Brain pericyte (primary cell): ENCODE results near the gene DDX46.
"Not testable (repeated sequence)": the region's sequence is repeated elsewhere in the genome, so short reads cannot be mapped to it uniquely, and the experiment has no call there.

ENCODE experiments used
- DNase-seq: peaks from one replicate; pipeline ENCODE4 v3.0.0-alpha.2; 2012; ENCODE audit warnings: low read depth, low spot score

DDX46 gene, protein sequence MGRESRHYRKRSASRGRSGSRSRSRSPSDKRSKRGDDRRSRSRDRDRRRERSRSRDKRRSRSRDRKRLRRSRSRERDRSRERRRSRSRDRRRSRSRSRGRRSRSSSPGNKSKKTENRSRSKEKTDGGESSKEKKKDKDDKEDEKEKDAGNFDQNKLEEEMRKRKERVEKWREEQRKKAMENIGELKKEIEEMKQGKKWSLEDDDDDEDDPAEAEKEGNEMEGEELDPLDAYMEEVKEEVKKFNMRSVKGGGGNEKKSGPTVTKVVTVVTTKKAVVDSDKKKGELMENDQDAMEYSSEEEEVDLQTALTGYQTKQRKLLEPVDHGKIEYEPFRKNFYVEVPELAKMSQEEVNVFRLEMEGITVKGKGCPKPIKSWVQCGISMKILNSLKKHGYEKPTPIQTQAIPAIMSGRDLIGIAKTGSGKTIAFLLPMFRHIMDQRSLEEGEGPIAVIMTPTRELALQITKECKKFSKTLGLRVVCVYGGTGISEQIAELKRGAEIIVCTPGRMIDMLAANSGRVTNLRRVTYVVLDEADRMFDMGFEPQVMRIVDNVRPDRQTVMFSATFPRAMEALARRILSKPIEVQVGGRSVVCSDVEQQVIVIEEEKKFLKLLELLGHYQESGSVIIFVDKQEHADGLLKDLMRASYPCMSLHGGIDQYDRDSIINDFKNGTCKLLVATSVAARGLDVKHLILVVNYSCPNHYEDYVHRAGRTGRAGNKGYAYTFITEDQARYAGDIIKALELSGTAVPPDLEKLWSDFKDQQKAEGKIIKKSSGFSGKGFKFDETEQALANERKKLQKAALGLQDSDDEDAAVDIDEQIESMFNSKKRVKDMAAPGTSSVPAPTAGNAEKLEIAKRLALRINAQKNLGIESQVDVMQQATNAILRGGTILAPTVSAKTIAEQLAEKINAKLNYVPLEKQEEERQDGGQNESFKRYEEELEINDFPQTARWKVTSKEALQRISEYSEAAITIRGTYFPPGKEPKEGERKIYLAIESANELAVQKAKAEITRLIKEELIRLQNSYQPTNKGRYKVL

DNA sequence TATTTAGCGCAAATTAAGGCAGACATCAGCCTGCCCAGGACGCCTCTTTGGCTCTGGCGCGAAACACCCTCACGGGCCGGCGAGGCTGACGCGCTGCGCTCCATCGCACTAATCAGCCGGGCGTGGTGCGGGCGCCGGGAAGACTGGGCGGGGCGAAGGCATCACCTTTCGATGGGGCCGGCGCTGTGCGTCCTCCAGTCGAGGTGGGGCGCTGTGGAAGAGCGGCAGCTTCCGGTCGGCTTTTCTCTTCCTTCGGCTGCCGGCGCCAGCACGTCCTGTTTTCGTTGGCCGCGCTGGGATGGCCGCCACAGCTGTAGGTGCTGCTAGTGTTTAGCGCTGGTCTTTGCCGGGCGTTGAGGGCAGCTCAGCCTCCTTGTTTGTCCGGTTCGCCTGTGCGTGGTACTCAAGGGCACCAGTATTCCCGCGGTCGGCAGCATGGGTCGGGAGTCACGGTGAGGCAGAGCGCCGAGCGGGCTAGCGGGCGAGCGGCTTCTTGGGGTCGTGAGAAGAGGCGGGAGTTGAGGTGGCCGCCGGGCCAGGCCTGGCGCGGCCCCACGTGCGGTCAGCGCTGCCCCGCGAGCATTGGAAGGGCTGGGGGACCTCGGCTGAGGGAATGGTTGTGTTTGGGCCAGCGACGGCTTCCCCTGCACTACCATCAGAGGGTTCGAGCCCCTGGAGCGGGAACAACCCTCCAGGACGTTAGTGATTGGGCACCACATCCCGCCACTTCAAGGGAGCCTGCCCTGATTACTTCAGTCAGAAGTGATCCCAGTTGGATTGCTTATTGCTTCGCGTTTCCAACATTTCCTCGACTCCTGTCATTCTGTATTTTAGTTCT is at the start of gene DDX46:
Gene DDX46, plus strand, starts transcription at position 276 of the 838 bp plus-strand sequence. Its CDS starts 160 bp downstream, at position 436.
- DNase-seq = peak; percentile 65

GRCh38 chr5:134714120-134714519 is 44.5 kb upstream of the DDX46 start:
- DNase-seq = no peak

GRCh38 chr5:134714541-134714940 is 44.0 kb upstream of the DDX46 start:
- DNase-seq = no peak

DNA sequence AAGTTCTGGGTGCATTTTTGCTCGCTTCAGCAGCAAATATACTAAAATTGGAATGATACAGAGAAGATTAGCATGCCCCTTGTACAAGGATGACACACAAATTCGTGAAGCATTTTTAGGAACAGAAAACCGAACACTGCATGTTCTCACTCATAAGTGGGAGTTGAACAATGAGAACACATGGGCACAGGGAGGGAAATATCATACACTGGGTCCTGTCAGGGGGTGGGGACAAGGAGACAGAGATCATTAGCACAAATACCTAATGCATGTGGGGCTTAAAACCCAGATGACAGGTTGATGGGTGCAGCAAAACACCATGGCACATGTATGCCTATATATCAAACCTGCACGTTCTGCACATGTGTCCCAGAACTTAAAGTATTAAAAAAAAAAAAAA is 43.1 kb upstream of the DDX46 start:
- not testable (repeated sequence) for DNase-seq

DNA sequence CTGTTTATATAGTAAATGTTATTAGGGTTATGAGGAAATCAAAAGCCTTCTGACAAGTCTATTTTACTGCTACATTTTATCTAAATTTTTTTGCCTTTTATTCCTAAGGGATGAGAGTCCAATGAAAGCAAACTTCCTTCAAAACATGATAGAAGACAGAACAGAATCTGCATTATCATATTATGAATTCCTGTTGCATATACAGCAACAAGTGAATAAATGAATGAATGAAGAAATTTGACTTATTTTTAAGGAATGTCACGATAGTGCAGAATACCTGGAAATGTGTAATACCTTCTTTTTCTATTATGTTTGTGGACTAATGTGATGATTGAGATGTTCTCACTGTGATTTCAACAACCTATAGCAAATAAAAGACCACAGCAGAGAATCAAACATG is 33.7 kb upstream of the DDX46 start:
- DNase-seq = no peak

DNA sequence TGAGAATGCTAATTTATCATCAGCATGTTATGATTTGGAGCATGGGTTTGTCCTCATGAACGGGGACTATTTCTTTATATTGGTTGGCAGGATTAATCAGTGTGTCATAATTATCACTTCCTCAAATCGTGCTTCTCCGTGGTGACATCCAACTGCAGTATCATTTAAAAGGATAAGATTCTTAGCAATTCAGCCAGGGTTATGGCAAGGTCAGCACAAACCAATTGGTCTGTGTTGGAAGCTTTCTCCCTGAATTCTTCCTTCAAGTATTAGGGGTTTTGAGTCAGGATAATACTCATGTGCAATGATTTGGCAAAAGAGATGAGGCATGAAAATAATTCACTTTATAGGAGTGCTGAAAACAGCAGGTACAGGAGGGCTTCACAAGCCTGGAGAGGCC is 25.8 kb upstream of the DDX46 start:
- DNase-seq = no peak

DNA sequence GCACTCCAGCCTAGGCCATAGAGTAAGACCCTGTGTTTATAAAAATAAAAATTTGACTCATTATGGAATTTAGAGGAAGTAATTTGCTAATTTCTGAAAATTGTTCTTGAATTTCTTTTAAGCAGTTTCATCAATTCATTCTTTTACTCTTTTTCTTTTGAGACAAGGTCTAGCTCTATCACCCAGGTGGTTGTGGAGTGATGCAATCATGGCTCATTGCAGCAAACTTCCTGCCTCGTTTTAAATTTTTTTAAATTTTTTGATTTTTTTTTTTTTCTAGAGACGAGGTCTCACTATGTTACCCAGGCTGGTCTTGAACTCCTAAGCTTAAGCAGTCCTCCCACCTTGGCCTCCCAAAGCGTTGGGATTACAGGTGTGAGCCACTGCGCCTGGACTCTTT is 23.3 kb upstream of the DDX46 start:
- no peak for DNase-seq

GRCh38 chr5:134736173-134736812 is 22.3 kb upstream of the DDX46 start:
- DNase-seq = no peak

DNA sequence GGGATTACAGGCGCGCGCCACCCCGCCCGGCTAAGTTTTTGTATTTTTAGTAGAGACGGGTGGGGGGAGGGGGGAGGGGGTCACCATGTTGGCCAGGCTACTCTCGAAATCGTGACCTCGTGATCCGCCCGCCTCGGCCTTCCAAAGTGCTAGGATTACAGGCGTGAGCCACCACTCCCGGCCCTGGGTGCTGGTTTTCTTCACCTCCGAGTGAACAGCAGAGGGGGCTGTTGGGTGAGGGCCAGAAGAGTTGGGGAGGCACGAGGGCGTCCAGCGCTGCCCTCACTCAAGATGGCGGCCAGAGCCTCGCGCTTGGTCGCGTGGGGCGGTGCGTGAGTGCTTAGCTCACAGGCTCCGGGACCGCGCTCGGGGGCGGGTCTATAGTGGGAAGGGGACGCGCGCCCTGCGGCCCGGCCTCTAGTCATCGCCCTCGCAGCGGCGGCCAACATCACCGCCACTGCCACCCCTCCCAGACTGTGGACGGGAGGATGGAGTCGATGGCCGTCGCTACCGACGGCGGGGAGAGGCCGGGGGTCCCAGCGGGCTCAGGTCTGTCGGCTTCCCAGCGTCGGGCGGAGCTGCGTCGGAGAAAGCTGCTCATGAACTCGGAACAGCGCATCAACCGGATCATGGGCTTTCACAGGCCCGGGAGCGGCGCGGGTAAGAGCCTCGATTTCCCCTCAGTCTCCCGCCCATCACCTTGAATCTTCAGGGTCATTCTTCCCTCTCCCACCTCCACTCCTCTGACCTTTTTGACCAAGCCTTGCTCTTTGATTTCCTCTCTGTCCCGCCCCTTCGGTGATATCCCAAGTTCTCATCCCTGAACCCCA is 20.2 kb upstream of the DDX46 start, which contains the start of gene CAMLG:
Gene CAMLG, plus strand, starts transcription at position 416 of the 830 bp plus-strand sequence. Its CDS starts 73 bp downstream, at position 489.
- DNase-seq = peak; percentile 96

DNA sequence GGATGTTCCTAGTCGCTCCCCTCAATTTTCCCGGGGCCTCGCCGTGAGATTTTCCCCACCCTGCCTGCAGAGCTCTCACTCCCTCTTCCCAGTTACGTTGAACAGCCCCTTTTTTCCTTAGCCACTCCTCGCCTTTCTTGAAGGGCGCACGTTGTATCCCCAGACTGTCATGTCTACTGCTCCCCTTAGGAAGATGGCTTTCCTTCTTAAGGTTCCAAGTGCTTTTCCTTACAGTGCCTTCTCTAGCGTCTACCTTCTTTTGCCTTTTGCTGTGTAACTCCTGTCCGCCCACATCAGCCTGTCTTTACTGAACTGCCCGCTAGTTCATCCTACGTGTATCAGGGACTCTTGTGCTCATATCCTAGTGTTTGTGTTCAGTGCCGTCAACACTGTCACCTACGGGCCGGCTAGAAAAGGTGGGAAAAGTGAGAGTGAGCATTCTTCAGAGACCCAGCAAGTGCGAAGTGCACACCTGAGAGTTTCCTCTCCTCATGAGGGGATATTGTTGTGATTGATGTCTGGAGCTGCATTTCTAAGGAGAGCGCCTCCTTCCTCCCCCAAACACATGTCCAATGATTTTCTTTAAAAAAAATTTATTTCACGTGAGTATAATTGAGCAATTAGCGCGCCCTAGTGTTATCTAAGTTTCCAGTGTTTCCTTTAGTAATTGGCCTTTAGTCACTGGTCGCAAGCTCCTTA is 19.5 kb upstream of the DDX46 start:
- peak; percentile 15 for DNase-seq

DNA sequence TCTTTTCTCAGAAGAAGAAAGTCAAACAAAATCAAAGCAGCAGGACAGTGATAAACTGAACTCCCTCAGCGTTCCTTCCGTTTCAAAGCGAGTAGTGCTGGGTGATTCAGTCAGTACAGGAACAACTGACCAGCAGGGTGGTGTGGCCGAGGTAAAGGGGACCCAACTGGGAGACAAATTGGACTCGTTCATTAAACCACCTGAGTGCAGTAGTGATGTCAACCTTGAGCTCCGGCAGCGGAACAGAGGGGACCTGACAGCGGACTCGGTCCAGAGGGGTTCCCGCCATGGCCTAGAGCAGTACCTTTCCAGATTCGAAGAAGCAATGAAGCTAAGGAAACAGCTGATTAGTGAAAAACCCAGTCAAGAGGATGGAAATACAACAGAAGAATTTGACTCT is 17.5 kb upstream of the DDX46 start:
- DNase-seq = no peak

- DNase-seq = no peak
Observed at GRCh38 chr5:134742134-134742533, 16.4 kb upstream of the DDX46 start.

DNA sequence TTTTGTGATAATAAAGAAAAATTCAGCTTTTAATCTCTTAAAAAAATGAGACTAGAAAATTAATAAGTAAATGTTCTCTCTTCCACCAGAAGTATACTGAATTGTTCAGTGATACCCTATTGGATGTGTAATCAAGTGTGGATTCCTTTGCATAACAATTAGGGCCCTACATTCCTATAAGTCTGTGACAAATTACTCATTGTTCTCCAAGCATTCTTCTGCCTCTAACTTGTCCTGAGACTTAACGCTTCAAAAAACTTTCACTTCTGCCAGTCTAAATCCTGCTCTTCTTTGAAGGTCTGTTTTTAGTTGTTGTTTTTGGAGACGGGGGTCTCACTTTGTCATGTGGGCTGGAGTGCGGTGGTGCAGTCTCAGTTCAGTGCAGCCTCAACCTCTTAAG is 9.2 kb upstream of the DDX46 start:
- no peak for DNase-seq

DNA sequence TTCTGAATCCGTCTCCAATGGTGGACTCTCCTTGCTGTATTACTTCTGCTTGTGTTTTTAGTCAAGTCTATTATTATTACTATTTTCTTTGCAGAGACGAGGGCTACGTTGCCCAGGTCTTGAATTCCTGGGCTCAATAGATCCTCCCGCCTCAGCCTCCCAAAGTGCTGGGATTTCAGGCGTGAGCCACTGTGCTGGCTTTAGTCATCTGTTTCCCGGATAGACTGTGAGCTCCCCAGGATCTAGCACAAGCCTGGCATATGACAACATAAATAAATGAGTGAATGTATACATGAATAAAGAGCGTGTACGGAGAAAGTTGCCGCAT is 439 bp upstream of the DDX46 start:
- no peak for DNase-seq

- not testable (repeated sequence) for DNase-seq
Observed at GRCh38 chr5:134767528-134768291, 9.1 kb downstream of the DDX46 start.

- no peak for DNase-seq
Observed at GRCh38 chr5:134769206-134769605, 10.6 kb downstream of the DDX46 start.

DNA sequence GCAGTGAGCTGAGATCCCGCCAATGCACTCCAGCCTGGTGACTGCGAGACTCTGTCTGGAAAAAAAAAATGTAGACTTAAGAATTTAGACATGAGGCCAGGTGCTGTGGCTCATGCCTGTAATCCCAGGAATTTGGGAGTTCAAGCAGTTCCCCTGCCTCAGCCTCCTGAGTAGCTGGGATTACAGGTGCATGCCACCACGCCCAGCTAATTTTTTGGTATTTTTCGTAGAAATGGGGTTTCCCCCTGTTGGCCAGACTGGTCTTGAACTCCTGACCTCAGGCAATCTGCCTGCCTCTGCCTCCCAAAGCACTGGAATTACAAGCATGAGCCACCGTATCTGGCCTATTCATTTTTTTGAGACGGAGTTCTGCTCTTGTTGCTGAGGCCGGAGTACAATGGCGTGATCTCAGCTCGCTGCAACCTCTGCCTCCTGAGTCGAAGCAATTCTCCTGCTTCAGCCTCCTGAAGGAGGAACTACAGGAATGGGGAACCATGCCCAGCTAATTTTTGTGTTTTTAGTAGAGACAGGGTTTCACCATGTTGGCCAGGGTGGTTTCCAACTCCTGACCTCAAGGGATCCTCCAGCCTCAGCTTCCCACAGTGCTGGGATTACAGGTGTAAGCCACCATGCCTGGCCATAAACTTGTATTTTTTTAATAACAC is 14.0 kb downstream of the DDX46 start:
- DNase-seq = no peak

DNA sequence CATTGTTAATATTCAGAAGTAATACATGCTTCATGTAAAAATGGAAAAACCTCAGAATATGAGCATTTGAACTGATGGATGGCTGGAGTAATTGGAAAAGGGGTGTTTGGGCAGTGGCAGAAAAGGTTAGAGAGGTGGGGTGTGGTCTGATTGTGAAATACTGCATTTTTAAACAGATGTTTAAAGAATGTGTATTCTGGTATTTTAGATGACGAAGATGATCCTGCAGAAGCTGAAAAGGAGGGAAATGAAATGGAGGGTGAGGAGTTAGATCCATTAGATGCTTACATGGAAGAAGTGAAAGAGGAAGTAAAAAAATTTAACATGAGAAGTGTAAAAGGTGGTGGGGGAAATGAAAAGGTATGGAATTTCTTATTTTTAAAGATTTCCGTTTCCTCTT is 18.8 kb downstream of the DDX46 start:
- DNase-seq = no peak
